Measurements from ENCODE around the gene DCAF15.

DCAF15 gene

GRCh38 chr19:13959962-13960862 is 7.9 kb downstream of the DCAF15 start:
- DNase-seq (ENCODE audit: low read depth, low spot score) = no peak
- H3K36me3 ChIP-seq (ENCODE audit: insufficient read depth, low read length) = peaks cover 36% of the 10 kb centered on the region; the same call in 1 of the 2 replicates

GRCh38 chr19:13960863-13961784 is 8.8 kb downstream of the DCAF15 start:
- Histone ChIP-seq H3K9me3 (ENCODE audit: low read depth, low read length) (no peaks in the 10 kb centered on the region), H3K36me3 (ENCODE audit: insufficient read depth, low read length) (peaks cover 27% of the 10 kb centered on the region; the same call in 1 of the 2 replicates), H3K4me3 (no peak overlapping the region), H3K27ac (no peak overlapping the region), H3K9ac (ENCODE audit: insufficient read length) (no peak overlapping the region)
- no peak for DNase-seq (ENCODE audit: low read depth, low spot score)
- no peak for TF ChIP-seq EZH2 (IDR thresholded peaks at IDR 0.05)
- no peak for TF ChIP-seq POLR2AphosphoS5 (IDR thresholded peaks at IDR 0.05; ENCODE audit: borderline replicate concordance, low read depth, low read length)
- no peak for TF ChIP-seq FOXP2 (optimal IDR thresholded peaks at IDR 0.05; ENCODE audit: control extremely low read depth, extremely low read length, insufficient read depth)

More at GRCh38 chr19:13959962-13960862, 7.9 kb downstream of the DCAF15 start:
- no peak overlapping the region for H3K4me3 ChIP-seq
- TF ChIP-seq EZH2 (IDR thresholded peaks at IDR 0.05) = no peak
- TF ChIP-seq POLR2AphosphoS5 (IDR thresholded peaks at IDR 0.05; ENCODE audit: borderline replicate concordance, low read depth, low read length) = no peak
- TF ChIP-seq FOXP2 (optimal IDR thresholded peaks at IDR 0.05; ENCODE audit: control extremely low read depth, extremely low read length, insufficient read depth) = no peak
- no peak overlapping the region for H3K9ac ChIP-seq (ENCODE audit: insufficient read length)
- no peak overlapping the region for H3K27ac ChIP-seq
- no peaks in the 10 kb centered on the region for H3K9me3 ChIP-seq (ENCODE audit: low read depth, low read length)

GRCh38 chr19:13961826-13962698 is 9.8 kb downstream of the DCAF15 start:
- Histone ChIP-seq H3K9ac (ENCODE audit: insufficient read length) (no peak overlapping the region), H3K27ac (no peak overlapping the region), H3K36me3 (ENCODE audit: insufficient read depth, low read length) (peaks cover 18% of the 10 kb centered on the region; the same call in 1 of the 2 replicates), H3K9me3 (ENCODE audit: low read depth, low read length) (no peaks in the 10 kb centered on the region), H3K4me3 (no peak overlapping the region)
- TF ChIP-seq FOXP2 (optimal IDR thresholded peaks at IDR 0.05; ENCODE audit: control extremely low read depth, extremely low read length, insufficient read depth) = no peak
- no peak for TF ChIP-seq EZH2 (IDR thresholded peaks at IDR 0.05)
- no peak for TF ChIP-seq POLR2AphosphoS5 (IDR thresholded peaks at IDR 0.05; ENCODE audit: borderline replicate concordance, low read depth, low read length)
- DNase-seq (ENCODE audit: low read depth, low spot score) = no peak

GRCh38 chr19:13962699-13963602 is 10.6 kb downstream of the DCAF15 start:
- H3K4me3 ChIP-seq = no peak overlapping the region
- TF ChIP-seq EZH2 (IDR thresholded peaks at IDR 0.05) (no peak), FOXP2 (optimal IDR thresholded peaks at IDR 0.05; ENCODE audit: control extremely low read depth, extremely low read length, insufficient read depth) (no peak), POLR2AphosphoS5 (IDR thresholded peaks at IDR 0.05; ENCODE audit: borderline replicate concordance, low read depth, low read length) (no peak)
- H3K27ac ChIP-seq = no peak overlapping the region
- no peak overlapping the region for H3K9ac ChIP-seq (ENCODE audit: insufficient read length)
- peaks cover 15% of the 10 kb centered on the region; the same call in 1 of the 2 replicates for H3K36me3 ChIP-seq (ENCODE audit: insufficient read depth, low read length)
- H3K9me3 ChIP-seq (ENCODE audit: low read depth, low read length) = no peaks in the 10 kb centered on the region
- DNase-seq (ENCODE audit: low read depth, low spot score) = no peak

GRCh38 chr19:13963603-13964105 is 11.3 kb downstream of the DCAF15 start:
- Histone ChIP-seq H3K36me3 (ENCODE audit: insufficient read depth, low read length) (peaks cover 19% of the 10 kb centered on the region; the same call in 1 of the 2 replicates), H3K9me3 (ENCODE audit: low read depth, low read length) (no peaks in the 10 kb centered on the region), H3K27ac (no peak overlapping the region), H3K4me3 (no peak overlapping the region), H3K9ac (ENCODE audit: insufficient read length) (no peak overlapping the region)
- no peak for TF ChIP-seq EZH2 (IDR thresholded peaks at IDR 0.05)
- no peak for TF ChIP-seq FOXP2 (optimal IDR thresholded peaks at IDR 0.05; ENCODE audit: control extremely low read depth, extremely low read length, insufficient read depth)
- TF ChIP-seq POLR2AphosphoS5 (IDR thresholded peaks at IDR 0.05; ENCODE audit: borderline replicate concordance, low read depth, low read length) = no peak
- DNase-seq (ENCODE audit: low read depth, low spot score) = no peak

GRCh38 chr19:13964776-13965175 is 12.5 kb downstream of the DCAF15 start:
- no peak for DNase-seq (ENCODE audit: low read depth, low spot score)
- no peak overlapping the region for H3K4me3 ChIP-seq
- H3K9ac ChIP-seq (ENCODE audit: insufficient read length) = no peak overlapping the region
- TF ChIP-seq EZH2 (IDR thresholded peaks at IDR 0.05) (no peak), POLR2AphosphoS5 (IDR thresholded peaks at IDR 0.05; ENCODE audit: borderline replicate concordance, low read depth, low read length) (no peak), FOXP2 (optimal IDR thresholded peaks at IDR 0.05; ENCODE audit: control extremely low read depth, extremely low read length, insufficient read depth) (no peak)
- H3K27ac ChIP-seq = no peak overlapping the region
- peaks cover 21% of the 10 kb centered on the region; the same call in 1 of the 2 replicates for H3K36me3 ChIP-seq (ENCODE audit: insufficient read depth, low read length)
- H3K9me3 ChIP-seq (ENCODE audit: low read depth, low read length) = no peaks in the 10 kb centered on the region
